Caco-2 (cell line): ENCODE results near the gene HLA-F. TPM values are rescaled to one million over a fixed set of nuclear protein-coding genes. Genes with fewer than 3 reads are reported as not detected.

Experiments used
- BruUV-seq: library from RNA; stranded (reverse); fragments of 400-500 nt; replicated peaks from 2 replicates; lab custom pipeline; 2021; lab: Mats Ljungman, UMichigan
- CTCF ChIA-PET: fragments of 300-600 bp; sonication (Branson Sonifier 250); formaldehyde crosslinking; loops from one replicate; lab custom pipeline; 2022; ENCODE audit warnings: antibody characterized with exemption; lab: Charles Lee
- POLR2A ChIA-PET: fragments of 300-600 bp; sonication (Branson Sonifier 250); formaldehyde crosslinking; loops from one replicate; lab custom pipeline; 2022; ENCODE audit warnings: antibody characterized with exemption; lab: Charles Lee
- DNase-seq, 2 experiments: peaks; one replicate each; pipeline versions ENCODE4 v3.0.0 to v3.0.0-alpha.2; 2020 to 2022
- H3K27me3 ChIP-seq: replicated peaks from 2 replicates; pipeline ENCODE4 v1.6.0; 2011; ENCODE audit warnings: low read length; ENCODE audit not compliant: control insufficient read depth, insufficient read depth
- H3K36me3 ChIP-seq: 2 replicates; pipeline ENCODE4 v1.5.1; 2011; ENCODE audit warnings: low read length; ENCODE audit not compliant: control insufficient read depth, insufficient read depth
- H3K4me1 ChIP-seq: fragments of 250-450 bp; sonication (Bioruptor Pico); 2 replicates; pipeline ENCODE4 v1.5.1; 2020; ENCODE audit warnings: mild to moderate bottlenecking
- H3K4me3 ChIP-seq: 2 replicates; pipeline ENCODE4 v1.5.1; 2011; ENCODE audit warnings: low read depth, mild to moderate bottlenecking, control low read depth, low read length
- H3K9me3 ChIP-seq: fragments of 250-450 bp; sonication (Bioruptor Pico); 2 replicates; pipeline ENCODE4 v1.5.1; 2020; ENCODE audit warnings: mild to moderate bottlenecking, moderate library complexity
- H3K27ac Mint-ChIP-seq: one replicate; pipeline ENCODE4 v1.8.0; 2022; ENCODE audit warnings: mixed read lengths; ENCODE audit not compliant: unreplicated experiment
- H3K27me3 Mint-ChIP-seq: one replicate; pipeline ENCODE4 v1.8.0; 2022; ENCODE audit warnings: mixed read lengths; ENCODE audit not compliant: insufficient read depth, unreplicated experiment
- H3K36me3 Mint-ChIP-seq: one replicate; pipeline ENCODE4 v1.8.0; 2022; ENCODE audit warnings: mild to moderate bottlenecking, mixed read lengths; ENCODE audit not compliant: insufficient read depth, unreplicated experiment
- H3K4me1 Mint-ChIP-seq: one replicate; pipeline ENCODE4 v1.8.0; 2022; ENCODE audit warnings: low read depth, mixed read lengths; ENCODE audit not compliant: unreplicated experiment
- H3K4me3 Mint-ChIP-seq: one replicate; pipeline ENCODE4 v1.8.0; 2022; ENCODE audit warnings: mild to moderate bottlenecking, moderate library complexity, mixed read lengths; ENCODE audit not compliant: unreplicated experiment
- H3K9me3 Mint-ChIP-seq: one replicate; pipeline ENCODE4 v1.8.0; 2022; ENCODE audit warnings: mixed read lengths; ENCODE audit not compliant: unreplicated experiment
- CTCF ChIP-seq, 2 experiments: fragments of 200-600 bp in 1 of 2; IDR thresholded peaks; 1 replicate in 1 of 2; 2 replicates in 1 of 2; pipeline versions ENCODE4 v1.5.1 to v1.8.0; 2011 to 2022; ENCODE audit warnings: antibody characterized with exemption in 1 of 2, control low read depth in 1 of 2, inconsistent platforms in 1 of 2, low read depth in 1 of 2, low read length in 1 of 2, mild to moderate bottlenecking in 1 of 2, moderate library complexity in 1 of 2; ENCODE audit not compliant: insufficient read depth in 1 of 2, severe bottlenecking in 1 of 2, unreplicated experiment in 1 of 2
- intact Hi-C: fragments of 100-400 bp; cut with micrococcal nuclease; formaldehyde crosslinking; loops from one replicate; pipeline ENCODE4 v1.10.0; 2022; ENCODE audit not compliant: unreplicated experiment
- total RNA-seq: library from RNA; stranded (reverse); gene quantifications from 2 replicates; pipeline ENCODE4 v1.2.3, GENCODE V29; 2022

The HLA-F gene
- total RNA-seq, 1 experiment from 2014 or later, result 4.7 TPM

GRCh38 chr6:29746846-29747687, 23.8 kb downstream of the HLA-F start:
- Histone ChIP-seq H3K4me3 (no peak overlapping the region), H3K9me3 (no peaks in the 10 kb centered on the region), H3K36me3 (no peaks in the 10 kb centered on the region), H3K4me1 (0 out of 2 replicates have a peak, but pooled peaks cover 5% of the 10 kb centered on the region), H3K27me3 (no peaks in the 10 kb centered on the region)
- peaks cover 5% of the 10 kb centered on the region for H3K27me3 Mint-ChIP-seq
- no peaks in the 10 kb centered on the region for H3K36me3 Mint-ChIP-seq
- ChIA-PET CTCF (no interaction called here), POLR2A (no interaction called here)
- intact Hi-C loops, result loop anchor here (10.0 kb wide), 1 partner anchor 258 kb away; no protein-coding TSS in a partner anchor
- H3K4me1 Mint-ChIP-seq, result peaks cover 6% of the 10 kb centered on the region
- DNase-seq, result no peak
- peak overlapping the region; percentile 83 for H3K4me3 Mint-ChIP-seq
- no TSS peak for BruUV-seq
- no peaks in the 10 kb centered on the region for H3K9me3 Mint-ChIP-seq
- TF ChIP-seq CTCF (IDR thresholded peaks at IDR 0.05; ENCODE audit: insufficient read depth in 1 of 2, low read depth in 1 of 2, low read length in 1 of 2, severe bottlenecking in 1 of 2, unreplicated experiment in 1 of 2), result no peak
- H3K27ac Mint-ChIP-seq, result no peak overlapping the region

GRCh38 chr6:29747688-29748250, 24.5 kb downstream of the HLA-F start:
- Mint-ChIP-seq H3K27me3 (peaks cover 5% of the 10 kb centered on the region), H3K4me1 (peaks cover 6% of the 10 kb centered on the region), H3K27ac (no peak overlapping the region), H3K4me3 (peak overlapping the region; percentile 83), H3K36me3 (no peaks in the 10 kb centered on the region), H3K9me3 (no peaks in the 10 kb centered on the region)
- no peak for TF ChIP-seq CTCF (IDR thresholded peaks at IDR 0.05; ENCODE audit: insufficient read depth in 1 of 2, low read depth in 1 of 2, low read length in 1 of 2, severe bottlenecking in 1 of 2, unreplicated experiment in 1 of 2)
- Histone ChIP-seq H3K27me3 (no peaks in the 10 kb centered on the region), H3K36me3 (no peaks in the 10 kb centered on the region), H3K9me3 (no peaks in the 10 kb centered on the region), H3K4me3 (peak overlapping the region; percentile 68), H3K4me1 (0 out of 2 replicates have a peak, but pooled peaks cover 5% of the 10 kb centered on the region)
- ChIA-PET CTCF (interaction anchor here (1.2 to 2.1 kb wide), 5 partner anchors 10 to 100 kb away, joined by 3 to 10 read pairs (median 6); no protein-coding TSS in a partner anchor), POLR2A (no interaction called here)
- no peak for DNase-seq
- BruUV-seq, result no TSS peak
- intact Hi-C loops, result loop anchor here (2.0 to 10.0 kb wide), 2 partner anchors 97 to 257 kb away; no protein-coding TSS in a partner anchor
